ENCODE data around the gene RASGEF1C. TPM values are rescaled to one million over a fixed set of nuclear protein-coding genes. Genes with fewer than 3 reads are reported as not detected.
A peak's percentile ranks its signal among the peaks of the same experiment; 100 is the strongest.

Gene RASGEF1C
- total and polyA plus RNA-seq, 2 of the 13 experiments (the other 11 are each of a cell fraction or from before 2014, with no cell fraction given), result not detected

DNA sequence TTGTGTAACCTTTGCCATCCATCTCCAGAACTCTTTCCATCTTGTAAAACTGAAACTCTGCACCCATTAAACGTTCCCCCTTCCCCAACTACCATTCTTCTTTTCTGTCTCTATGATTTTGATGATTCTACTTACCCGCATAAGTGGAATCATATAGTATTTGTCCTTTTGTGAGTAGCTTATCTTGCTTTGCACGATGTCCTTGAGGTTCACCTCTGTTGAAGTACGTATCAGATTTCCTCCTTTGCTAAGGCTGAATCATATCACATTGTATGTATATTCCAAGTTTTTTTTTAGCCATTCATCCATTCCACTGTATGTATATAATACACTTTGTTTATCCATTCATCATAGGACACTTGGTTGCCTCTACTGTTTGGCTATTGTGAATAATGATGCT, 134.5 kb downstream of the RASGEF1C start:
- H3K4me1 ChIP-seq (ENCODE audit: insufficient read depth, low read length), result peaks cover 16% of the 10 kb centered on the region
- no peak for ATAC-seq
- intact Hi-C loops (cut with micrococcal nuclease; ENCODE audit: unreplicated experiment) (loop anchor here (5.0 kb wide), 1 partner anchor 167 kb away; the partner anchor contains the start of gene TBC1D9B), in situ Hi-C loops (cut with HindIII; ENCODE audit: extremely low pct_ligation_motif_present, low pct_unique_long_range_greater_than_20kb) (no loop called here)
- no peak overlapping the region for H3K4me2 ChIP-seq (ENCODE audit: low read depth, low read length)
- H3K4me3 ChIP-seq (replicated peaks in 1 of 3; ENCODE audit: insufficient read depth in 1 of 3, low read depth in 2 of 3, low read length in 3 of 3), result no peak overlapping the region
- H2AFZ ChIP-seq (ENCODE audit: low read length), result no peak overlapping the region
- BruUV-seq (replicated peaks), result no TSS peak
- H3K9me3 ChIP-seq (ENCODE audit: low read length), result 0 out of 2 replicates have a peak, but pooled peaks cover 4% of the 10 kb centered on the region
- ChIA-PET POLR2A (no interaction called here), CTCF (ENCODE audit: low intra/inter-chr PET ratio, low total read pairs) (no interaction called here)
- peaks cover 2 to 29% of the 10 kb centered on the region in 2 experiments; a peak in 4 of 5 replicates for H3K27me3 ChIP-seq (ENCODE audit: control insufficient read depth in 1 of 2, insufficient read depth in 2 of 2, low read length in 2 of 2)
- H3K79me2 ChIP-seq (ENCODE audit: insufficient read depth, low read length), result peaks cover 14% of the 10 kb centered on the region
- H3K27ac ChIP-seq (ENCODE audit: extremely low read length, insufficient read depth, low read length), result no peak overlapping the region
- 57% methylated on average over 4 of the region's 4 CpGs for WGBS (ENCODE audit: low lambda C conversion rate)
- no peaks in the 10 kb centered on the region for H3K36me3 ChIP-seq (replicated peaks in 1 of 2; ENCODE audit: control insufficient read depth in 1 of 2, insufficient read depth in 2 of 2, low read length in 2 of 2)
- no peak for DNase-seq (ENCODE audit: low spot score)
- no peak for FAIRE-seq
- H4K20me1 ChIP-seq (ENCODE audit: insufficient read depth, low read length), result peaks cover 8% of the 10 kb centered on the region; the same call in 1 of the 2 replicates
- H3K9ac ChIP-seq (ENCODE audit: insufficient read depth, low read depth, low read length), result no peak overlapping the region
- no peak for TF ChIP-seq ZNF225 (CRISPR knock-in tag; IDR thresholded peaks at IDR 0.05)
- no peak for TF ChIP-seq ZNF713 (CRISPR knock-in tag; IDR thresholded peaks at IDR 0.05)
- TF ChIP-seq, protein P1, sequence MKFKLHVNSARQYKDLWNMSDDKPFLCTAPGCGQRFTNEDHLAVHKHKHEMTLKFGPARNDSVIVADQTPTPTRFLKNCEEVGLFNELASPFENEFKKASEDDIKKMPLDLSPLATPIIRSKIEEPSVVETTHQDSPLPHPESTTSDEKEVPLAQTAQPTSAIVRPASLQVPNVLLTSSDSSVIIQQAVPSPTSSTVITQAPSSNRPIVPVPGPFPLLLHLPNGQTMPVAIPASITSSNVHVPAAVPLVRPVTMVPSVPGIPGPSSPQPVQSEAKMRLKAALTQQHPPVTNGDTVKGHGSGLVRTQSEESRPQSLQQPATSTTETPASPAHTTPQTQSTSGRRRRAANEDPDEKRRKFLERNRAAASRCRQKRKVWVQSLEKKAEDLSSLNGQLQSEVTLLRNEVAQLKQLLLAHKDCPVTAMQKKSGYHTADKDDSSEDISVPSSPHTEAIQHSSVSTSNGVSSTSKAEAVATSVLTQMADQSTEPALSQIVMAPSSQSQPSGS (CRISPR knock-in tag; IDR thresholded peaks at IDR 0.05), result no peak
- TF ChIP-seq RFX3 (CRISPR knock-in tag; IDR thresholded peaks at IDR 0.05), result no peak

DNA sequence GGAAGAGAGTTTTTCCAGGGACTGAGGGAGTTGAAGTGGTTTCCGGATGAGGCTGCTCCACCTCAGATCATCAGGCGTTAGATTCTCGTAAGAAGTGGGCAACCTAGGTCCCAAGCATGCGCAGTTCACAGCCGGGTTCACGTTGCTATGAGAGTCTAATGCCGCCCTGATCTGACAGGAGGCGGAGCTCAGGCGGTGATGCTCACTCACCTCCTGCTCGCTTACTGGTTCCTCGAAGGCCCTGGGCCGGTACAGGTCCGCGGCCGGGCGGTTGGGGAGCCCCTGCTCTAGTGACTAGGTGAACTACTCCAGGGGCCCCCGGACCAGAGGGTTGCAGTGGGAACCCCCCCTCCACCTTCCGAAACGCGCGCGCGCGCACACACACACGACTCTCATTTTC, 136.5 kb downstream of the RASGEF1C start:
- Histone ChIP-seq H3K27me3 (ENCODE audit: control insufficient read depth in 1 of 2, insufficient read depth in 2 of 2, low read length in 2 of 2) (peaks cover 0 to 22% of the 10 kb centered on the region in 2 experiments; a peak in 3 of 5 replicates), H2AFZ (ENCODE audit: low read length) (no peak overlapping the region), H3K4me2 (ENCODE audit: low read depth, low read length) (no peak overlapping the region), H3K4me1 (ENCODE audit: insufficient read depth, low read length) (peaks cover 32% of the 10 kb centered on the region), H3K9me3 (ENCODE audit: low read length) (0 out of 2 replicates have a peak, but pooled peaks cover 4% of the 10 kb centered on the region), H4K20me1 (ENCODE audit: insufficient read depth, low read length) (peaks cover 14% of the 10 kb centered on the region; the same call in 1 of the 2 replicates), H3K4me3 (replicated peaks in 1 of 3; ENCODE audit: insufficient read depth in 1 of 3, low read depth in 2 of 3, low read length in 3 of 3) (no peak overlapping the region), H3K9ac (ENCODE audit: insufficient read depth, low read depth, low read length) (no peak overlapping the region), H3K27ac (ENCODE audit: extremely low read length, insufficient read depth, low read length) (no peak overlapping the region), H3K79me2 (ENCODE audit: insufficient read depth, low read length) (peaks cover 27% of the 10 kb centered on the region), H3K36me3 (replicated peaks in 1 of 2; ENCODE audit: control insufficient read depth in 1 of 2, insufficient read depth in 2 of 2, low read length in 2 of 2) (no peaks in the 10 kb centered on the region)
- DNase-seq (ENCODE audit: low spot score) (no peak), ATAC-seq (no peak), FAIRE-seq (no peak)
- intact Hi-C loops (cut with micrococcal nuclease; ENCODE audit: unreplicated experiment) (loop anchor here (5.0 kb wide), 1 partner anchor 165 kb away; the partner anchor contains the start of gene TBC1D9B), in situ Hi-C loops (cut with HindIII; ENCODE audit: extremely low pct_ligation_motif_present, low pct_unique_long_range_greater_than_20kb) (no loop called here)
- 94% methylated on average over 14 of the region's 25 CpGs for WGBS (ENCODE audit: low lambda C conversion rate)
- BruUV-seq (replicated peaks), result no TSS peak
- ChIA-PET POLR2A (no interaction called here), CTCF (ENCODE audit: low intra/inter-chr PET ratio, low total read pairs) (no interaction called here)
- TF ChIP-seq HES4 (CRISPR knock-in tag; IDR thresholded peaks at IDR 0.05; ENCODE audit: borderline replicate concordance) (0 out of 2 replicates have a peak, but pooled peaks have one; percentile 5), POLR2AphosphoS2 (IDR thresholded peaks at IDR 0.05; ENCODE audit: low read depth, low read length) (no peak)
